ENCODE results near the gene CACNB2. TPM values are rescaled to one million over a fixed set of nuclear protein-coding genes. Genes with fewer than 3 reads are reported as not detected.

The CACNB2 gene
- total and polyA plus RNA-seq, 2 of the 13 experiments (the other 11 are each of a cell fraction or from before 2014, with no cell fraction given) = not detected

DNA sequence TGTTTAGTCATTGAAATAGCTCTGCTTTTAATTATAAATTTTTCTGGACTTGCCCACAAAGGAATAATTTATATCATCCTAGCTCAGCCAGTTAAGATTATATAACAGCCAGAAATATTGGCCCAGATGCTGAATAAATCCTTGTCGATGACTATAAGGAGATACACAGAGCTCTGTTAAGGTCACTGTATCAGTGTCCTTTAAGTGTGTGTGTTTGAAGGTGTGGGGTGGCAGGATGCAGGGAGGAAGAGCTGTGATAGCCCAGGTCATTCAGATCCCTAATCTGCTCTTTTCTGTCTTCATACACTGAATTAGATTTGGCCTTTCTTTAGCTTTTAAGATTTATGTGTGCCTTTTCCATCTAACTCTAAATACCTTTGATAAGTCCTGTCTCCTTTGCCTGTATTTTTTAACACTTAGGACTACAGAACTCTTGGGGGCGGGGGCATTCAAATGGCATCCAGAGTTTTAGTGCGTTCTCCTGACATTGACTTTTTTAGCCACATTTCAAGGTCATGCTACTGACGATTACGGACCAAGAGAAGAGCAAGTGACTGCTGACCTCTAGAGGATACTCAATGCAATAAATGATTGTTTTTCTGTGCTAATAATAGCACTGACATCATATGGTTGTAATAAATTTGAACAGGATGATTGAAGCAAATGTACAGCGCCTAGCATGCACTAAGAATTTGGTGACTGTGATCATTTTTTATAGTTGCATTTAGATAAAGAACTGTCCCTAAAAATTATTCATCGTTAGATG is 172.3 kb downstream of the CACNB2 start:
- H3K27me3 ChIP-seq (ENCODE audit: control insufficient read depth in 1 of 2, insufficient read depth in 2 of 2, low read length in 2 of 2) = peaks cover 0 to 6% of the 10 kb centered on the region in 2 experiments; a peak in 1 of 5 replicates
- H3K36me3 ChIP-seq (replicated peaks in 1 of 2; ENCODE audit: control insufficient read depth in 1 of 2, insufficient read depth in 2 of 2, low read length in 2 of 2) = no peaks in the 10 kb centered on the region
- H4K20me1 ChIP-seq (ENCODE audit: insufficient read depth, low read length) = no peaks in the 10 kb centered on the region
- intact Hi-C loops (cut with micrococcal nuclease; ENCODE audit: unreplicated experiment) = no loop called here
- no peak overlapping the region for H3K4me3 ChIP-seq (replicated peaks in 1 of 3; ENCODE audit: insufficient read depth in 1 of 3, low read depth in 2 of 3, low read length in 3 of 3)
- no peak overlapping the region for H3K27ac ChIP-seq (ENCODE audit: extremely low read length, insufficient read depth, low read length)
- H3K9ac ChIP-seq (ENCODE audit: insufficient read depth, low read depth, low read length) = no peak overlapping the region
- DNase-seq (ENCODE audit: low spot score) (peak; percentile 49), ATAC-seq (peak; percentile 85), FAIRE-seq (peak; percentile 62)
- in situ Hi-C loops (cut with HindIII; ENCODE audit: extremely low pct_ligation_motif_present, low pct_unique_long_range_greater_than_20kb) = no loop called here
- CTCF ChIA-PET (ENCODE audit: low intra/inter-chr PET ratio, low total read pairs) = interaction anchor here (1.1 kb wide), 1 partner anchor 208 kb away, joined by 3 read pairs; no protein-coding TSS in a partner anchor
- WGBS (ENCODE audit: low lambda C conversion rate) = 17% methylated on average over 7 of the region's 7 CpGs
- H3K4me1 ChIP-seq (ENCODE audit: insufficient read depth, low read length) = no peaks in the 10 kb centered on the region
- H3K4me2 ChIP-seq (ENCODE audit: low read depth, low read length) = no peak overlapping the region
- H3K79me2 ChIP-seq (ENCODE audit: insufficient read depth, low read length) = no peaks in the 10 kb centered on the region
- TF ChIP-seq, protein P1, sequence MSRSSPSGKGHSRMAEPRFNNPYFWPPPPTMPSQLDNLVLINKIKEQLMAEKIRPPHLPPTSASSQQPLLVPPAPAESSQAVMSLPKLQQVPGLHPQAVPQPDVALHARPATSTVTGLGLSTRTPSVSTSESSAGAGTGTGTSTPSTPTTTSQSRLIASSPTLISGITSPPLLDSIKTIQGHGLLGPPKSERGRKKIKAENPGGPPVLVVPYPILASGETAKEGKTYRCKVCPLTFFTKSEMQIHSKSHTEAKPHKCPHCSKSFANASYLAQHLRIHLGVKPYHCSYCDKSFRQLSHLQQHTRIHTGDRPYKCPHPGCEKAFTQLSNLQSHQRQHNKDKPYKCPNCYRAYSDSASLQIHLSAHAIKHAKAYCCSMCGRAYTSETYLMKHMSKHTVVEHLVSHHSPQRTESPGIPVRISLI (CRISPR knock-in tag; IDR thresholded peaks at IDR 0.05; ENCODE audit: borderline replicate concordance) = peak; percentile 31; the same call in 1 of the 2 replicates
- TF ChIP-seq CTCF (CRISPR knock-in tag; IDR thresholded peaks at IDR 0.05) = peak; percentile 69
- peak; percentile 3; the same call in 1 of the 2 replicates for TF ChIP-seq ATF7 (IDR thresholded peaks at IDR 0.05)
- no peak for TF ChIP-seq ATF7 (CRISPR knock-in tag; IDR thresholded peaks at IDR 0.05)
- no peak for TF ChIP-seq MIER3 (CRISPR knock-in tag; IDR thresholded peaks at IDR 0.05; ENCODE audit: borderline replicate concordance)
- no peak for TF ChIP-seq JARID2 (CRISPR knock-in tag; IDR thresholded peaks at IDR 0.05; ENCODE audit: insufficient replicate concordance)
- peak; percentile 59 for TF ChIP-seq STAG1 (CRISPR knock-in tag; IDR thresholded peaks at IDR 0.05)
- peak; percentile 85 for TF ChIP-seq ARID3A (IDR thresholded peaks at IDR 0.05; ENCODE audit: low read depth, low read length)
- TF ChIP-seq CHD4 (IDR thresholded peaks at IDR 0.05; ENCODE audit: borderline replicate concordance, low read length) = no peak
- TF ChIP-seq ESRRA (CRISPR knock-in tag; IDR thresholded peaks at IDR 0.05; ENCODE audit: low read depth) = peak; percentile 91
- no peak for TF ChIP-seq ZNF674 (CRISPR knock-in tag; IDR thresholded peaks at IDR 0.05; ENCODE audit: low read depth)
- TF ChIP-seq, protein P2, sequence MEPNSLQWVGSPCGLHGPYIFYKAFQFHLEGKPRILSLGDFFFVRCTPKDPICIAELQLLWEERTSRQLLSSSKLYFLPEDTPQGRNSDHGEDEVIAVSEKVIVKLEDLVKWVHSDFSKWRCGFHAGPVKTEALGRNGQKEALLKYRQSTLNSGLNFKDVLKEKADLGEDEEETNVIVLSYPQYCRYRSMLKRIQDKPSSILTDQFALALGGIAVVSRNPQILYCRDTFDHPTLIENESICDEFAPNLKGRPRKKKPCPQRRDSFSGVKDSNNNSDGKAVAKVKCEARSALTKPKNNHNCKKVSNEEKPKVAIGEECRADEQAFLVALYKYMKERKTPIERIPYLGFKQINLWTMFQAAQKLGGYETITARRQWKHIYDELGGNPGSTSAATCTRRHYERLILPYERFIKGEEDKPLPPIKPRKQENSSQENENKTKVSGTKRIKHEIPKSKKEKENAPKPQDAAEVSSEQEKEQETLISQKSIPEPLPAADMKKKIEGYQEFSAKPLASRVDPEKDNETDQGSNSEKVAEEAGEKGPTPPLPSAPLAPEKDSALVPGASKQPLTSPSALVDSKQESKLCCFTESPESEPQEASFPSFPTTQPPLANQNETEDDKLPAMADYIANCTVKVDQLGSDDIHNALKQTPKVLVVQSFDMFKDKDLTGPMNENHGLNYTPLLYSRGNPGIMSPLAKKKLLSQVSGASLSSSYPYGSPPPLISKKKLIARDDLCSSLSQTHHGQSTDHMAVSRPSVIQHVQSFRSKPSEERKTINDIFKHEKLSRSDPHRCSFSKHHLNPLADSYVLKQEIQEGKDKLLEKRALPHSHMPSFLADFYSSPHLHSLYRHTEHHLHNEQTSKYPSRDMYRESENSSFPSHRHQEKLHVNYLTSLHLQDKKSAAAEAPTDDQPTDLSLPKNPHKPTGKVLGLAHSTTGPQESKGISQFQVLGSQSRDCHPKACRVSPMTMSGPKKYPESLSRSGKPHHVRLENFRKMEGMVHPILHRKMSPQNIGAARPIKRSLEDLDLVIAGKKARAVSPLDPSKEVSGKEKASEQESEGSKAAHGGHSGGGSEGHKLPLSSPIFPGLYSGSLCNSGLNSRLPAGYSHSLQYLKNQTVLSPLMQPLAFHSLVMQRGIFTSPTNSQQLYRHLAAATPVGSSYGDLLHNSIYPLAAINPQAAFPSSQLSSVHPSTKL (CRISPR knock-in tag; IDR thresholded peaks at IDR 0.05) = peak; percentile 50
- no peak overlapping the region for H2AFZ ChIP-seq (ENCODE audit: low read length)
- no TSS peak for BruUV-seq (replicated peaks)
- H3K9me3 ChIP-seq (ENCODE audit: low read length) = no peaks in the 10 kb centered on the region
- POLR2A ChIA-PET = no interaction called here
